B cell (primary cell): ENCODE measurements around the gene DHX35. TPM values are rescaled to one million over a fixed set of nuclear protein-coding genes. Genes with fewer than 3 reads are reported as not detected.

ENCODE experiments used
- ATAC-seq: fragments of 200-7000 bp; cut with Tn5 transposase; one replicate; pipeline ENCODE4 v1.10.0; 2021; ENCODE audit warnings: low read depth, mild to moderate bottlenecking, moderate number of reproducible peaks, moderate library complexity
- CTCF ChIA-PET: fragments of 350-600 bp; sonication (Branson Sonifier 250); formaldehyde crosslinking; loops from one replicate; lab custom pipeline; 2021; ENCODE audit warnings: antibody characterized with exemption, inconsistent platforms; lab: Charles Lee
- POLR2A ChIA-PET: fragments of 350-600 bp; sonication (Branson Sonifier 250); formaldehyde crosslinking; loops from one replicate; lab custom pipeline; 2021; ENCODE audit warnings: antibody characterized with exemption; lab: Charles Lee
- DNase-seq: peaks from one replicate; pipeline ENCODE4 v3.0.0; 2013
- H2AFZ ChIP-seq: 2 replicates; pipeline ENCODE4 v1.6.1; 2012; ENCODE audit warnings: mild to moderate bottlenecking, low read depth, low read length; ENCODE audit not compliant: insufficient read depth, poor library complexity, severe bottlenecking
- H3K27ac ChIP-seq, 2 donors: 1 replicate in 1 of 2; 2 replicates in 1 of 2; pipeline ENCODE4 v1.5.1; 2012 to 2013; ENCODE audit warnings: low read length in 2 of 2, mild to moderate bottlenecking in 2 of 2, moderate library complexity in 1 of 2
- H3K27me3 ChIP-seq, 4 experiments: fragments of 200-600 bp in 1 of 4; sonication (generic) in 1 of 4; replicated peaks in 1 of 4; 1 replicate in 2 of 4; 2 replicates in 2 of 4; pipeline versions ENCODE4 v1.6.1 to v1.7.0; 2013 to 2016; ENCODE audit warnings: low read length in 3 of 4, mild to moderate bottlenecking in 2 of 4, mixed read lengths in 1 of 4, moderate library complexity in 1 of 4; ENCODE audit not compliant: insufficient read depth in 4 of 4, control insufficient read depth in 3 of 4; ENCODE audit errors: control extremely low read depth in 1 of 4
- H3K36me3 ChIP-seq, 2 experiments: replicated peaks in 1 of 2; 1 replicate in 1 of 2; 2 replicates in 1 of 2; pipeline versions ENCODE4 v1.6.1 to v1.7.1; 2013; ENCODE audit warnings: low read length in 1 of 2; ENCODE audit not compliant: insufficient read depth in 2 of 2, control insufficient read depth in 1 of 2; ENCODE audit errors: control extremely low read depth in 1 of 2, extremely low read depth in 1 of 2
- H3K4me1 ChIP-seq, 2 donors: fragments of 200-600 bp in 1 of 2; sonication (generic) in 1 of 2; 1 replicate in 1 of 2; 2 replicates in 1 of 2; pipeline versions ENCODE4 v1.5.1 to v1.6.1; 2013 to 2017; ENCODE audit warnings: low read length in 2 of 2; ENCODE audit not compliant: control insufficient read depth in 2 of 2, insufficient read depth in 2 of 2
- H3K4me2 ChIP-seq: replicated peaks from 2 replicates; pipeline ENCODE3; 2012; ENCODE audit warnings: mild to moderate bottlenecking, low read depth, low read length; ENCODE audit not compliant: poor library complexity, severe bottlenecking
- H3K4me3 ChIP-seq, 5 experiments: fragments of 200-600 bp in 1 of 5; sonication (generic) in 1 of 5; 1 replicate in 3 of 5; 2 replicates in 2 of 5; pipeline versions ENCODE4 v1.5.1 to v1.7.0; 2011 to 2016; ENCODE audit warnings: low read length in 4 of 5, mild to moderate bottlenecking in 4 of 5, low read depth in 2 of 5, control low read depth in 1 of 5, moderate library complexity in 1 of 5; ENCODE audit not compliant: insufficient read depth in 1 of 5; ENCODE audit errors: control extremely low read depth in 1 of 5, extremely low read depth in 1 of 5
- H3K79me2 ChIP-seq: fragments of 200-600 bp; sonication (generic); one replicate; pipeline ENCODE4 v1.6.0; 2016; ENCODE audit warnings: low read length; ENCODE audit not compliant: control insufficient read depth, insufficient read depth
- H3K9ac ChIP-seq: fragments of 200-600 bp; sonication (generic); 2 replicates; pipeline ENCODE4 v1.6.1; 2017; ENCODE audit warnings: mild to moderate bottlenecking, low read length, moderate library complexity
- H3K9me3 ChIP-seq, 3 donors: one replicate each; pipeline versions ENCODE4 v1.6.1 to v1.7.1; 2013; ENCODE audit warnings: low read length in 2 of 3; ENCODE audit not compliant: control insufficient read depth in 2 of 3, insufficient read depth in 1 of 3; ENCODE audit errors: control extremely low read depth in 1 of 3
- H4K20me1 ChIP-seq: 2 replicates; pipeline ENCODE4 v1.6.0; 2012; ENCODE audit warnings: mild to moderate bottlenecking, low read length; ENCODE audit not compliant: insufficient read depth, control insufficient read depth, poor library complexity, severe bottlenecking
- H3K27ac Mint-ChIP-seq: one replicate; pipeline ENCODE4 v1.8.0; 2021; ENCODE audit warnings: mixed read lengths
- H3K27me3 Mint-ChIP-seq: one replicate; pipeline ENCODE4 v1.8.0; 2021; ENCODE audit warnings: mixed read lengths
- H3K4me1 Mint-ChIP-seq: one replicate; pipeline ENCODE4 v1.8.0; 2021; ENCODE audit warnings: mixed read lengths
- H3K4me3 Mint-ChIP-seq: one replicate; pipeline ENCODE4 v1.8.0; 2021; ENCODE audit warnings: mixed read lengths
- H3K9me3 Mint-ChIP-seq: one replicate; pipeline ENCODE4 v1.8.0; 2022; ENCODE audit warnings: mixed read lengths; ENCODE audit not compliant: insufficient read depth
- CTCF ChIP-seq: fragments of 200-600 bp; IDR thresholded peaks from one replicate; pipeline ENCODE4 v1.8.0; 2022; ENCODE audit warnings: antibody characterized with exemption, mild to moderate bottlenecking
- EZH2 ChIP-seq: IDR thresholded peaks from 2 replicates; pipeline ENCODE4 v1.6.1; 2012; ENCODE audit warnings: borderline replicate concordance, low read depth, mild to moderate bottlenecking, moderate library complexity, low read length; ENCODE audit not compliant: insufficient read depth, poor library complexity, severe bottlenecking
- WGBS: methylation state at CpG from one replicate; pipeline ENCODE4 v1.1.5; 2013; ENCODE audit warnings: missing lambda C conversion rate; ENCODE audit not compliant: insufficient coverage; 5-methylcytosine and 5-hydroxymethylcytosine counted together
- intact Hi-C: fragments of 100-400 bp; cut with micrococcal nuclease; formaldehyde crosslinking; loops from one replicate; pipeline ENCODE4 v1.10.0; 2022
- polyA plus RNA-seq: library from polyadenylated mRNA; depleted of rRNA; stranded (reverse); fragments of >200 nt; gene quantifications from 2 replicates; pipeline ENCODE4 v1.2.3, GENCODE V29; 2012
- total RNA-seq, 2 donors: library from RNA; stranded (reverse); fragments of 120-200 nt in 1 of 2; gene quantifications; 1 replicate in 1 of 2; 2 replicates in 1 of 2; pipeline versions ENCODE4 v1.2.3 to v1.2.4, GENCODE V29; 2013 to 2022

Gene DHX35
- total and polyA plus RNA-seq, 2 donors (not counting 1 experiment from before 2014, with no cell fraction given): 7.5 to 12.4 TPM

DNA sequence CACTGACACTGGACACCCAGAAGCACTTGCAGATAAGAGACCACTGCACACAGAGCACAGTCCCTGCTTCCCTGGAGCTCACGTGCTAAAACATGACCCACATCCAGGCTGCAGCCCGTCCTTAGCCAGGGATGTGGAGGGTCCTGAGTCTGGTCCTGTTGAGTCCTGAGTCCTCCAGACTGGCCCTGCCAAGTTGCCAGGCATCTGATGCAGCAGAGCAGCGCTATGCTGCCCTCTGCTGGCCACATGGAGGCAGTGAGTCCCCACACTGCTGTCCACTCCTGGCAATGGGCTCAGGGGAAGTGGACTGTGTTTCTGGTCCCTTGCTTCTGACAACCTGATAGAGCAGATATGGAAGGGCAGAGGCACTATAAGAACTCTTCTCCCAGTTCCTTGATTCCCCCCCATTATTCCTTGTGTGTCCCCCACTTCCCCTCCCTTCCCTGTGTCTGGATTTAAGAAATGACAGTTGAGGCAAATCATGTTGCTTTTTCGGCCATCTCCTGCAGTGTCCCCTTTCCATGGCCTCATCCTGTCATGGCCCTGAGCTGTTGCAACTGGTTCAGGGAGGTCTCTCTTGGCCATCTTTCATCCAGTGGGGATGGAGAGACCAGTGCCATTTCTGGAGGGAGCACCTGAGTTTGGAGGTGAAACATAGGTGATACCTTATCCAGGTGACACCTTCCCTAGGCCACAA, 86.0 kb downstream of the DHX35 start:
- WGBS: 31% methylated on average over 4 of the region's 4 CpGs
- Histone ChIP-seq H3K4me2 (no peak overlapping the region), H2AFZ (no peak overlapping the region), H3K79me2 (no peaks in the 10 kb centered on the region), H3K36me3 (no peaks in the 10 kb centered on the region), H3K9ac (no peak overlapping the region), H3K4me3 (no peak overlapping the region), H4K20me1 (no peaks in the 10 kb centered on the region), H3K27ac (no peak overlapping the region), H3K4me1 (peaks cover 8 to 12% of the 10 kb centered on the region in 2 donors), H3K9me3 (no peaks in the 10 kb centered on the region), H3K27me3 (no peaks in the 10 kb centered on the region)
- peak; percentile 78 for DNase-seq
- Mint-ChIP-seq H3K4me1 (peaks cover 10% of the 10 kb centered on the region), H3K27ac (no peak overlapping the region), H3K9me3 (no peaks in the 10 kb centered on the region), H3K4me3 (peak overlapping the region; percentile 75), H3K27me3 (peaks cover 4% of the 10 kb centered on the region)
- ATAC-seq: peak; percentile 72
- ChIA-PET CTCF (interaction anchor here (0.6 to 7.5 kb wide), 24 partner anchors 9 to 535 kb away, joined by 3 to 225 read pairs (median 4); partner anchors contain the start of genes DHX35 and FAM83D), POLR2A (no interaction called here)
- intact Hi-C loops: loop anchor here (1.0 to 10.0 kb wide), 3 partner anchors 122 to 402 kb away; partner anchors contain the start of genes ACTR5 and FAM83D
- TF ChIP-seq EZH2: no peak
- peak; percentile 93 for TF ChIP-seq CTCF

DNA sequence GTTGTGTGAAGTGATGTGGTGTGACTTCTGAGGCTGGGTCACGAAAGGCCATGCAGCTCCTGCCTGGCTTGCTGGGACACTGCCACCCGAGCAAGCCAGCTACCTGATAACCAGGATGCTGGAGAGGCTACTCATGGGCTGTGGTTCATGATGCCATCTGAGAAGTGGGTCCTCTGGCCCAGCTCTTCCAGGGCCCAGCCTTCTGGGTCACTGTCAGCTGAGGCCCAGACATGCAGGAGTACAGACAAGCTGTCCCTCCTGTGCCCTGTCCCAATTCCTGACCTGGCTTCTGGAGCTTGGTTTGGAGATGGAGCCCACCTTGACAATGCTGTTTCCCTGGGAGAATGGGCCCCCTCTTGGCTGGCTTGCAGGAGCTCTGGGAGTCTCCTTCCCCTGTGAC, 87.0 kb downstream of the DHX35 start:
- Histone ChIP-seq H3K27ac (no peak overlapping the region), H3K79me2 (no peaks in the 10 kb centered on the region), H3K36me3 (no peaks in the 10 kb centered on the region), H2AFZ (peak overlapping the region; percentile 100), H3K9me3 (no peaks in the 10 kb centered on the region), H3K4me1 (peaks cover 8 to 12% of the 10 kb centered on the region in 2 donors), H4K20me1 (no peaks in the 10 kb centered on the region), H3K9ac (no peak overlapping the region), H3K4me3 (peak overlapping the region in 1 of 5 experiments; percentile 68), H3K4me2 (peak overlapping the region; percentile 83), H3K27me3 (no peaks in the 10 kb centered on the region)
- Mint-ChIP-seq H3K27ac (no peak overlapping the region), H3K9me3 (no peaks in the 10 kb centered on the region), H3K4me3 (no peak overlapping the region), H3K4me1 (peaks cover 10% of the 10 kb centered on the region), H3K27me3 (peaks cover 6% of the 10 kb centered on the region)
- CTCF ChIA-PET: interaction anchor here (0.6 to 7.5 kb wide), 38 partner anchors 9 to 825 kb away, joined by 3 to 225 read pairs (median 4); partner anchors contain the start of genes DHX35, FAM83D and RALGAPB
- DNase-seq (peak; percentile 25), ATAC-seq (no peak)
- TF ChIP-seq EZH2 (no peak), CTCF (no peak)
- whole genome bisulfite sequencing: 92% methylated on average over 2 of the region's 2 CpGs
- intact Hi-C loops: loop anchor here (10.0 kb wide), 1 partner anchor 304 kb away; the partner anchor contains the start of gene ACTR5
- POLR2A ChIA-PET: no interaction called here
